ENCODE results near the gene LDHAL6B. TPM values are rescaled to one million over a fixed set of nuclear protein-coding genes. Genes with fewer than 3 reads are reported as not detected.

LDHAL6B gene
- total RNA-seq, 6 experiments from 2014 or later, result not detected

DNA sequence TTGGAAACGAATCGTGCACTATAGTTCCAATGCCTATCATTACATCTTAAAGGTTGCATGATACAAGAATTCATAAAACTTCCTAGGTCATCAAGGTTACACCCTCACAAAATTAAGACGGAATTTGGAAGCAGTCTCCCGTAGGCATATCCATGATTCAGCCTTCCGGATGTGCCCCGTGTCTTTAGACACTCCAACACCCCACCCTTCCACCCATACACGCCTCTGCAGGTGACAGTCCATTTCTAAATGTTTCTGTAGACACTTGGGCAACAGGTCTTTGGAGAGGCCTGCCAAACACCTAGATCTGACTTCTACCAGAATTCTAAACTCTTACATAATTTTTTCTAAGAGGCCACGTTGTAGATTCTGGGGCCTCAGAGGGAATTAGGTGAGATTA, 49.8 kb downstream of the LDHAL6B start:
- Histone ChIP-seq H3K27ac (peak overlapping the region; percentile 25 to 87 (median 85)), H3K9me3 (no peaks in the 10 kb centered on the region), H3K4me3 (no peak overlapping the region), H3K4me1 (peaks cover 0 to 28% (median 12%) of the 10 kb centered on the region in 4 donors), H3K27me3 (no peaks in the 10 kb centered on the region), H3K36me3 (no peaks in the 10 kb centered on the region)
- DNase-seq (peak; percentile 47 to 85 (median 68)), ATAC-seq (peak; percentile 73 to 80 (median 78))
- 14% methylated on average over 8 of the region's 8 CpGs for WGBS (ENCODE audit: insufficient coverage, low coverage, low lambda C conversion rate, missing lambda C conversion rate)
- TF ChIP-seq, protein P1, sequence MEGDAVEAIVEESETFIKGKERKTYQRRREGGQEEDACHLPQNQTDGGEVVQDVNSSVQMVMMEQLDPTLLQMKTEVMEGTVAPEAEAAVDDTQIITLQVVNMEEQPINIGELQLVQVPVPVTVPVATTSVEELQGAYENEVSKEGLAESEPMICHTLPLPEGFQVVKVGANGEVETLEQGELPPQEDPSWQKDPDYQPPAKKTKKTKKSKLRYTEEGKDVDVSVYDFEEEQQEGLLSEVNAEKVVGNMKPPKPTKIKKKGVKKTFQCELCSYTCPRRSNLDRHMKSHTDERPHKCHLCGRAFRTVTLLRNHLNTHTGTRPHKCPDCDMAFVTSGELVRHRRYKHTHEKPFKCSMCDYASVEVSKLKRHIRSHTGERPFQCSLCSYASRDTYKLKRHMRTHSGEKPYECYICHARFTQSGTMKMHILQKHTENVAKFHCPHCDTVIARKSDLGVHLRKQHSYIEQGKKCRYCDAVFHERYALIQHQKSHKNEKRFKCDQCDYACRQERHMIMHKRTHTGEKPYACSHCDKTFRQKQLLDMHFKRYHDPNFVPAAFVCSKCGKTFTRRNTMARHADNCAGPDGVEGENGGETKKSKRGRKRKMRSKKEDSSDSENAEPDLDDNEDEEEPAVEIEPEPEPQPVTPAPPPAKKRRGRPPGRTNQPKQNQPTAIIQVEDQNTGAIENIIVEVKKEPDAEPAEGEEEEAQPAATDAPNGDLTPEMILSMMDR (IDR thresholded peaks at IDR 0.05), result no peak
- TF ChIP-seq POLR2A (IDR thresholded peaks at IDR 0.05), result no peak
- intact Hi-C loops (cut with DNase I), result loop anchor here in 1 of 2 donors (5.0 kb wide), 1 partner anchor 116 kb away; the partner anchor contains the start of gene MYO1E

DNA sequence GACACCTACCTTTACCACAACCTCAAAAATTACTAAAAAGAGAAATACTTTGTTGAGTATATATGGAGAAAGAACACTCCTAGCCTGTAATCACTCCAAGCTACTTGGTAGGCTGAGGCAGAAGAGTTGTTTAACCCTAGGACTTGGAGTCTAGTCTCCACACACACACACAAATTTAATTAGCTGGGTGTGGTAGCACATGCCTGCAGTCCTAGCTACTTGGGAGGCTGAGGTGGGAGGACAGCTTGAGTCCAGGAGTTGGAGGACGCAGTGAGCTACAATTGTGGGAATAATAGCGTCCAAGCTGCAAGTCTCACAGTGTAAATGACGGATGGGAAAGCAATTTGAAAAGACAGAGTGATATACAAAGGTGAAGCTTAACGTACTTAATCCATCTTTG, 50.5 kb downstream of the LDHAL6B start:
- Histone ChIP-seq H3K9me3 (no peaks in the 10 kb centered on the region), H3K27ac (peak overlapping the region; percentile 25 to 87 (median 85)), H3K36me3 (no peaks in the 10 kb centered on the region), H3K4me3 (no peak overlapping the region), H3K27me3 (no peaks in the 10 kb centered on the region), H3K4me1 (peaks cover 0 to 24% (median 12%) of the 10 kb centered on the region in 4 donors)
- ATAC-seq, result no peak
- intact Hi-C loops (cut with DNase I), result loop anchor here in 1 of 2 donors (5.0 kb wide), 1 partner anchor 115 kb away; the partner anchor contains the start of gene MYO1E
- WGBS (ENCODE audit: insufficient coverage, low coverage, low lambda C conversion rate, missing lambda C conversion rate), result 69% methylated on average over 4 of the region's 4 CpGs
- no peak for DNase-seq
- TF ChIP-seq, protein P1 (IDR thresholded peaks at IDR 0.05), result no peak
- TF ChIP-seq POLR2A (IDR thresholded peaks at IDR 0.05), result no peak

MicroRNA genes within 50 kb of the gene (microRNA counts, 767-probe panel; counts per million panel counts)
- microRNA hsa-miR-2116-5p, result 237 counts per million

Small RNAs within 50 kb of the gene (microRNA-seq; reads per million reads assigned to microRNA genes)
- gene MIR2116, result 1.4 to 5.2 reads per million in 2 donors

Small RNAs within 50 kb of the gene (small RNA-seq; reads per million reads assigned to genes)
- gene MIR2116, result 0.39 to 0.52 reads per million in 2 experiments
- gene RNU4-80P, result 0 to 0.13 reads per million in 2 experiments

Other genes with a start within 250 kb of the LDHAL6B start
- gene RNF111, start 219.2 kb upstream of the LDHAL6B start, total RNA-seq, result 10 to 100 TPM in 4 of 6 experiments, 1 to 10 TPM in 2; 7.3 to 19.1 (median 13.4) TPM
- 1 to 10 TPM in 3 of 6 experiments, under 1 TPM in 3; 0.13 to 2.5 (median 1.6) TPM for gene CCNB2, start 101.7 kb upstream of the LDHAL6B start, total RNA-seq
- gene MYO1E, start 166.0 kb downstream of the LDHAL6B start, total RNA-seq, result 100 to 1,000 TPM in 1 of 6 experiments, 10 to 100 TPM in 5; 45.2 to 139 (median 68.9) TPM
- under 1 TPM in 1 of 6 experiments, not detected in 5; 0.18 TPM for gene FAM81A, start 231.3 kb downstream of the LDHAL6B start, total RNA-seq